ENCODE data around the gene POPDC3. TPM values are rescaled to one million over a fixed set of nuclear protein-coding genes. Genes with fewer than 3 reads are reported as not detected.

Gene POPDC3
- total RNA-seq, 4 donors from 2014 or later, result not detected

DNA sequence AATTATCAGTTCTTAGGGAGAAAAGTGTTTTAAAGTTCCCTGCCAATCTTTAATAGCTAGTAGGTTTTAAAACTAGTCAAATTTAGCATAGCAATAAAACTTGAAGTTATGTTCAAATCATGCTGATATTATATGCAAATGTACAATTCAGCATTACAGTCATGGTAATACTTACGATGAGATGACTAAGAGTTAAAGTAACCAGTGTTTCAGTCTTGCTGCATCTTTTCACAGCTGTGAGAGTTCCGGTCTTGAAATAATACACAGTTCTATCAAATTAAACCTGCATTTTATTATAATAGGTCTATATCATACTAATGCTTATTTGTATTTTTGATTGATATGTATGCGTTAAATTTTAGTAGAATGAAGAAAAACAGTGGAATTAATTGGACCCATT, 26.1 kb downstream of the POPDC3 start:
- no peak overlapping the region for H3K4me3 ChIP-seq (ENCODE audit: low read depth, poor library complexity, severe bottlenecking)
- no peak for DNase-seq (ENCODE audit: low spot score in 2 of 2)
- no peak for TF ChIP-seq POLR2A (IDR thresholded peaks at IDR 0.05)
- TF ChIP-seq, protein P1, sequence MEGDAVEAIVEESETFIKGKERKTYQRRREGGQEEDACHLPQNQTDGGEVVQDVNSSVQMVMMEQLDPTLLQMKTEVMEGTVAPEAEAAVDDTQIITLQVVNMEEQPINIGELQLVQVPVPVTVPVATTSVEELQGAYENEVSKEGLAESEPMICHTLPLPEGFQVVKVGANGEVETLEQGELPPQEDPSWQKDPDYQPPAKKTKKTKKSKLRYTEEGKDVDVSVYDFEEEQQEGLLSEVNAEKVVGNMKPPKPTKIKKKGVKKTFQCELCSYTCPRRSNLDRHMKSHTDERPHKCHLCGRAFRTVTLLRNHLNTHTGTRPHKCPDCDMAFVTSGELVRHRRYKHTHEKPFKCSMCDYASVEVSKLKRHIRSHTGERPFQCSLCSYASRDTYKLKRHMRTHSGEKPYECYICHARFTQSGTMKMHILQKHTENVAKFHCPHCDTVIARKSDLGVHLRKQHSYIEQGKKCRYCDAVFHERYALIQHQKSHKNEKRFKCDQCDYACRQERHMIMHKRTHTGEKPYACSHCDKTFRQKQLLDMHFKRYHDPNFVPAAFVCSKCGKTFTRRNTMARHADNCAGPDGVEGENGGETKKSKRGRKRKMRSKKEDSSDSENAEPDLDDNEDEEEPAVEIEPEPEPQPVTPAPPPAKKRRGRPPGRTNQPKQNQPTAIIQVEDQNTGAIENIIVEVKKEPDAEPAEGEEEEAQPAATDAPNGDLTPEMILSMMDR (IDR thresholded peaks at IDR 0.05), result no peak
- 86 to 94% methylated on average over 3 of the region's 3 CpGs for WGBS, 2 donors
- intact Hi-C loops (cut with DNase I; ENCODE audit: low total_unique reads), result no loop called here

DNA sequence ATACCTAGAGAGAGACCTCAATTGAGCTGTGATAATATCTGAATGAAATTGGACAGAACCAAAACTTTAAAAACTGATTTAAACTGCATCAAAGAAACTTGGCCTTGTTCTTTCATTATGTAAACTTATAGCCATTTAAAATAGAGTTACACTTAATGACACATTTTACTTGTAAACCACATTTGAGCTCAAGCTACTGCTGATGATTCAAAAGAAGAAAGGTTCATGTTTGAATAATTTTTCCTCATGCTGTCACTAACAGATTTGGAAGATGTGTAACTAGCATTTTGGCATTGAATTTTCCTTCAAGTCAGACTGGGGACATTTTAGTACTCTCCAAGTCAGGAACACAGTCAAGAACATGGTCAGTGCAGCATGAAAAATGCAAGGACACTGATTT, 26.9 kb downstream of the POPDC3 start:
- intact Hi-C loops (cut with DNase I; ENCODE audit: low total_unique reads), result no loop called here
- no peak overlapping the region for H3K4me3 ChIP-seq (ENCODE audit: low read depth, poor library complexity, severe bottlenecking)
- TF ChIP-seq, protein P1 (IDR thresholded peaks at IDR 0.05), result no peak
- no peak for TF ChIP-seq POLR2A (IDR thresholded peaks at IDR 0.05)
- DNase-seq (ENCODE audit: low spot score in 2 of 2), result no peak

DNA sequence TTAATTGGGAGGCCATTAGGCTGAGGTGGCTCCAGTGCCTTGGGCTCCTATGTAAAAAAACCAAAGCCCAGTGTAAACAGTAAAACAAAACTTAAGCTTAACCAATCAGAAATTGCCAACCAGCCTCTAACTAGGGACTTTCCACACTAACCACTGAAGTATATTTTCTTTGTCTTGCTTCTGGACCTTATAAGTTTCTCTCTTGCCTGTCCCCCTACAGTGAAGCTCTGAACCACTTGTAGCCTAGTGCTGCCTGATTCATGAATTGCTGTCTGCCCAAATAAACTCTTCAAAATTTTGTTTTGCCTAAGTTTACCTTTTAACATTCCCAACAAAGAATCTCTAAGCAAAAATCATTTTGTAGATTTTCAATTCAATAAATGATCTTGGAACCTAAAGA, 28.2 kb downstream of the POPDC3 start:
- no peak overlapping the region for H3K4me3 ChIP-seq (ENCODE audit: low read depth, poor library complexity, severe bottlenecking)
- intact Hi-C loops (cut with DNase I; ENCODE audit: low total_unique reads), result no loop called here
- TF ChIP-seq POLR2A (IDR thresholded peaks at IDR 0.05), result no peak
- TF ChIP-seq, protein P1 (IDR thresholded peaks at IDR 0.05), result no peak
- DNase-seq (ENCODE audit: low spot score in 2 of 2), result no peak

DNA sequence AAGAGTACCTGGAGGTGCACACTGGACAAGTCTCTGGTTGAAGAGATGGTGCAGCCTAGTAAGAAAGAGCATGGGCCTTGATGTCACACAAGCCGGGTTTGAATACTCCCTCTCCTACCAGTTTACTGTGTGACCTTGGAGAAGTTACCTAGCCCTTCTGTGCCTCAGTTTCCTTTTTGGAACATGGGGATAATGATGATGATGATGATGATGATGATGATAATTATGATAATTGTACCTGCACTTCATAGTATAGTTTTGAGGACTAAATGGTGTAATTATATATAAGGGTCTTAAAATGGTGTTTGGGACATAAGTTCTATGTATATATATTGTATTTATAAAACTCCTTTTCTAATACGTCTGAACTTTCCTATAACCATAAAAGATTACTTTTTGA, 41.7 kb downstream of the POPDC3 start:
- intact Hi-C loops (cut with DNase I; ENCODE audit: low total_unique reads), result no loop called here

DNA sequence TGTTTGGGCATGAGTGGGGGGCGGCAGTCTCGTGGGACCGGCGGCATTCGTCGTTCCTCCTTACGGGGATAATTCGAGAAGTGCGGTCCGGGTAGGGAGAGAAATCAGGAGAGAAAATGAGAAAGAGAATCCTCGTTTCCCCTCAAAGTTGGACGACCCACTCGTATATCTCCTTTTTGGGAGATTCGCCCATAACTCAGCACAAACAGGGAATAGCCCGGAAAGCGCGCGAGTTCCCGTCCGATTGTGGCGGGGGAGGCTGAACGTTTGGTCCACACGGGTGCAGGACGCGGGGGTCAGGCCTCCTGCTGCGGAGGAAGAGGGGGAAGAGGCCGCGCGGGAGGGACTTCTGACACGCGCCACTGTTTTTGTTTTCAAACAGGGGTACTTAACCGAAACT, 42.4 kb downstream of the POPDC3 start:
- DNase-seq (ENCODE audit: low spot score in 2 of 2), result no peak
- WGBS, 2 donors, result 6 to 11% methylated on average over 32 of the region's 32 CpGs
- intact Hi-C loops (cut with DNase I; ENCODE audit: low total_unique reads), result no loop called here

More for the DNA sequence above, 41.7 kb downstream of the POPDC3 start:
- H3K4me3 ChIP-seq (ENCODE audit: low read depth, poor library complexity, severe bottlenecking), result no peak overlapping the region
- WGBS, 2 donors, result 88 to 90% methylated on average over 2 of the region's 2 CpGs
- DNase-seq (ENCODE audit: low spot score in 2 of 2), result no peak
- TF ChIP-seq, protein P1 (IDR thresholded peaks at IDR 0.05), result no peak
- TF ChIP-seq POLR2A (IDR thresholded peaks at IDR 0.05), result no peak

More for the DNA sequence above, 42.4 kb downstream of the POPDC3 start:
- peak overlapping the region; percentile 49 for H3K4me3 ChIP-seq (ENCODE audit: low read depth, poor library complexity, severe bottlenecking)
- TF ChIP-seq POLR2A (IDR thresholded peaks at IDR 0.05), result no peak
- TF ChIP-seq, protein P1 (IDR thresholded peaks at IDR 0.05), result no peak

Data from lower leg skin (tissue), 4 donors.